HuH-7.5 (cell line): ENCODE measurements around the gene CGB2.
"Not testable (repeated sequence)": the region's sequence is repeated elsewhere in the genome, so short reads cannot be mapped to it uniquely, and the experiment has no call there.

Source experiments
- DNase-seq: peaks from one replicate; pipeline ENCODE4 v3.0.0; 2011; ENCODE audit warnings: low spot score

Gene CGB2

DNA sequence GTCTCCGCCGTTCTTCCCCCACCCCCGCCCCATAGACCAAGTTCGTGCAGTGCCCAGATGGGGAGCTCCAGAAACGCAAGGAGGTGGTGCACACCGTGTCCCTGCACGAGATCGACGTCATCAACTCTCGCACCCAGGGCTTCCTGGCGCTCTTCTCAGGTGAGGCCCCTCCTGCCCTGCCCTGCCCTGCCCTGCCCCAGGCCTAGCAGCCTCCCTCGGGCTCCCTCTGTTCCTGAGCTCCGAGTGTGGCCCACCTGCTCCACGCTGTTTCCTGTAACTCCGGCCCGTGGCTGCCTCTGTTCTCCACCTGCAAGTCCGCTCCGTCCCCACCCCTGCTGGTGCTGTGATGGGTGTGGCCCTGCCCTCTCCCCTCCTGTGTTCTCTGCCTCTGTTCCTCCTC, 21.2 kb upstream of the CGB2 start:
- no peak for DNase-seq

- no peak for DNase-seq
Observed at GRCh38 chr19:49011194-49011593, 20.5 kb upstream of the CGB2 start.

DNA sequence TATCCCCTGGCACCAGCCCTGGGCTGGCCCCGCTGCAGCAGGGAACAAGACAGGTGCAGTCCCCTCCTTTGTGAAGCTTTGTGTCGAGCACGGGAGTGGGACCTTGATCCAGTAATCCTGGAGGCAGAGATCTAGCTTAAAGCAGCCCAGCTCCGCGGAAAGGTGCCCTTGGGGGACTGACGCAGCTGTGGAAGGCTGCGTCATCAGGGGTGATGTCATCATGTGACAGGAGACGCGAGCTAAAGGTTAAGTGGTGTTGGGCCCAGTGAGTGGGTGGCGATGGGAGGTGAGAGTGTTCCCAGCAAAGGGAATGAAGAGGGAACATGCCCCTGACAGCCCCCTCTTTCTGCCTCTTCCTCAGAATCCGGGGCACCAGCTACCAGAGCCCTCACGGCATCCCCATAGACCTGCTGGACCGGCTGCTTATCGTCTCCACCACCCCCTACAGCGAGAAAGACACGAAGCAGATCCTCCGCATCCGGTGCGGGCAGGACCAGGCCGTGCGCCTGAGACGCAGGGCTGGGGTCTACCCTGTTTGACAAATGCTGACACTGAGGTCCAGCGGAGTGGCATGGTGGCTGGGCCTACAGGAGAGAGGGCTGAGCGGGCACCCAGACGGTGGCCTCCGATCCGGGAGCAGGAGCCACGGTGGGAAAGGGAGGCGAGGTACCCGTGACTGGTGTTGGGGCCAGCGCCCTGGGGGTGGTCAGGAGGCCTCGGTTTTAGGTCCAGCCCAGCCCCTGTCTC, 17.4 kb upstream of the CGB2 start:
- no peak for DNase-seq

- no peak for DNase-seq
Observed at GRCh38 chr19:49014870-49015255, 16.8 kb upstream of the CGB2 start.

- DNase-seq = no peak
Observed at GRCh38 chr19:49016067-49016839, 15.4 kb upstream of the CGB2 start.

DNA sequence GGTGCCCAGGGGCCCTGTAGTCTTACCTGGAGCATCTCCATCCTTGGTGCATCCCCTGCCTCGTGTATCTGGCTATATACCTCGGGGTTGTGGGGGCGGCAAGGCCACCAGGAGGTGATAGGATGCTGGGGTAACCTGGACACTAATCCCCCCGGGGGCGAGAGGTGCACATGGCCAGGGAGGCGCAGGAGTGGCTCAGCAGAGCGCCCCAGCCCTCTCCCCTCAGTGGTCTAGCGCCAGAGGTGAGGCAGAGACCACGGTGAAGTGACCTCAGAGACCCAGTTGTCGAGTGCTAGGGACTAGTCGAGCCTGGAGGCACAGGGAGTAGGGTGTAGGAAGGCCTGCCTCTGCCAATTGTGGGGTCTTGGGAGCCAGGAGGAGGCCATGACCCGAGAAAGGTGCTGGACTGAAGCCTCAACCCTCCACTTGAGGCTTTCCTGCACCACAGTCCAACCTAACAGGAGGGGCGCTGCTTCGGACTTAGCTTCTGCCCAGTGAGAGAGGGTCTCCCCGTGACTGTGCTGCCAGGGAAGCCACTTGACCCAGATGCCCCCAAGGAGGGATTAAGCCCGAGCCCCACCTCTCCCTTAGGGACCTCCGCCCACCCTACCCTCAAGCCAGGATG, 14.5 kb upstream of the CGB2 start, which contains the start of gene LHB:
Gene LHB, minus strand, starts transcription at position 51 of the 625 bp plus-strand sequence. Its CDS starts 10 bp downstream, at position 41.
- DNase-seq = no peak

- peak; percentile 92 for DNase-seq
Observed at GRCh38 chr19:49017666-49018351, 13.9 kb upstream of the CGB2 start.

DNA sequence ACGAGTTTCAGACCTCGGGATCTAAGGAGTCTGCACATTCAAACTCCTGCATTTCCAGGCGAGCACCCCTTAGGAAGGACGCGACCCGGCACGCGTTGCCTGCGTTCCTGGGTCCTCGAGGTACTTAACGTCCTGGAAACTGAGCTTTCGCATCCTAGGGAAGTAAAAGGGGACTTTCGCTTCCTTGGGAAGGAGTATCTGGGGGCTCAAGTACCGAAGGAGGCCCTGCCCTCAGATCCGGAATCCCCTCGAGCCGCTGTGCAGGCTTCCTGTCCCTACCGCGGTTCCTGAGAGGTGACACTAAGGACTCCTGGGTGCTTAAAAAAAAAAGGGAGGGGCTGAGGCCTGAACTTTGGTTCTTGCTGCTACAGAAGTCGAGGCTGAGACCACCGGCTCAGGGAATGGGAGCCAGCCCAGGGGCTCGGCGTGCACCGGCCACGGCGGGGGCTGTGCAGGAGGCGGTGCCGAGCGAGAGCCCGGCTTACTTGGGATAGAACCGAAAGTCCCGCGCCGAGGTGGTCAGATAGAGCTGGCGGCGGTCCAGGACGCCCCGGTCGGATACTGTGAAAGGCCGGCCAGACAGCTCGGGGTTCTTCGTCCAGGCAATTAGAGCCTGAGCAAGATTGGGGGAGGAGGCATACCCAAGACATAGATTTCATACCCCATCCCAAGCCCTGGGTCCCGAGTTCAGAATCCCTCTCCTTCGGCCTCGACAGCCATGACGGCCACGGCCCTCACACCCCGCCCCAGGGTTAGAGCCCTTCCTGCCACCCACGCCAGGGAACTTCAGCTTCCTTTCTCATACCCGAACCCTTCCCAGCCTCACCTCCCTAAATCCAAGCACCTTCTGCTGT, 13.1 kb upstream of the CGB2 start:
- not testable (repeated sequence) for DNase-seq

GRCh38 chr19:49019242-49019932, 12.3 kb upstream of the CGB2 start:
- DNase-seq = peak; percentile 92

DNA sequence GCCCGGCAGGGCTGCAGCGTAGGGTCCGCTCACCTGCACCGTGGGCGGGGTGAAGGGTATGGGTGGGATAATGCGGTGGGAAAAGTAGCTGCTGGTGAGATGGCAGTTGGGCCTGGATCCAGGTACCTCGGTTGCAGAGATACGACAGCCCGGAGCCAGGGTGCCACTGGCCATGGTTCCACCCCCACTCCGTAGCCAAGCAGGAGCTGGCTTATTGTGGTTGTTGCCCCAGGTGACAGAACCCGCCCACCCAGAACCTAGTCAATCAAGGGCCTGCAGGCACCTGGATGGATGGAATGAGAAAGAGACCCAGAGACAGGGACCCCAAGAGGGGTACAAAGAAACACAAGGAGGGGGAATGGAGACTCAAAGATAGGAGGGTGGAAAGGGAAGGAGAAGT, 11.3 kb upstream of the CGB2 start:
- DNase-seq = no peak

DNA sequence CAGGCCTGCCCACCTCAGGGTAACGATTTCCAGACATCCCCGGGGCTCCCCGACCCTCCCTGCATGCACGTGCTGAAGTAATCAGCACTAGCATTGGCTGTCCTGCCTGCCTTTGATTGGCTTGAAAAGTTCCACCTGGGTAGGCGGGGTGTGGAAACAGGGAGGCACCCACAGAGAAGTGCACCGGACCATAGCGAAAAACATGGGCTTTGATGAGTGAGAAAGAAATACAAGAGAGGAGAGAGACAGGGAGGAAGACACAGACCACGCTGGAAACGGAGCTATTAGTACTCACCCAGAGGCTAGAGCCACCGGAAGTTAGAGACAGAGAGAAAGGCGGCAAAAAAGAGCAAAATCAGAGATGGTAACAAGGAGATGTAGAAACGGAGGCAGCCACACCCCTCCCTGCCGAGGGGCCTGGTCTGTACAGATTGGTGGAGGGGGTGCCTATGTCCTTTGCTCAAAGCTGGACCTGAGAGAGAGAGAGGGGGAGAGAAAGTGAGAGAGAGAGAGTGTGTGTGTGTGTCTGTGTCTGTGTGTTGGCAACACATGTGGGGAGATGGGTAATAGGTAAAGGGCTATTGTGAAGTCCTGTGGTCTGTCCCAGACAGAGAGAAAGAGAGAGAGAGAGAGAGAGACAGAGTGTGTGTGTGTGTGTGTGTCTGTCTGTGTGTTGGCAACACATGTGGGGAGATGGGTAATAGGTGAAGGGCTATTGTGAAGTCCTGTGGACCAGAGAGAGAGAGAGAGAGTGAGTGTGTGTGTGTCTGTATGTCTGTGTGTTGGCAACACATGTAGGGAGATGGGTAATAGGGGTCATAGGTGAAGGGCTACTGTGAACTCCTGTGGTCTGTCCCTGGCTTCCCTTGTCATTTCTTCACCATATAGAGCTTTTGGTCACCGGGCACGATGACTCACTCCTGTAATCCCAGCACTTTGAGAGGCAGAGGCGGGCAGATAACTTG, 10.5 kb upstream of the CGB2 start:
- DNase-seq = no peak

DNA sequence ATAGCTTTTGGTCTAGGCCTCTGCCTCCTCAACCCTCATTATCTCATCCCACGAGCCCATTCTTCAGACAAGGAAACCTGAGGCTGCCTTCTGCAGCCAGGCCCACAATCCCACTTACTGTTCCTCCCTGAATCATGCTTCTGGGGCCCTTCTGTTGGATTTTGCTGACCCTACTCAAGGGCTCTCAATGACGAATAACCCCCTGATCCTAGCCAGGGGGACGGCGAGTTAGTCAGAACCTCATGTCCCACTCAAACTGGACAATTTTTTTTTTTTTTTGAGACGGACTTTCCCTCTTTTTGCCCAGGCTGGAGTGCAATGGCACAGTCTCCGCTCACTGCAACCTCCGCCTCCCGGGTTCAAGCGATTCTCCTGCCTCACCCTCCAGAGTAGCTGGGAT, 9.6 kb upstream of the CGB2 start:
- DNase-seq = no peak

GRCh38 chr19:49024233-49024632, 7.5 kb upstream of the CGB2 start, which contains the start of gene CGB3:
CGB3 (minus strand) TSS chr19:49024333; CDS start chr19:49023971, 362 bp downstream.
- not testable (repeated sequence) for DNase-seq

DNA sequence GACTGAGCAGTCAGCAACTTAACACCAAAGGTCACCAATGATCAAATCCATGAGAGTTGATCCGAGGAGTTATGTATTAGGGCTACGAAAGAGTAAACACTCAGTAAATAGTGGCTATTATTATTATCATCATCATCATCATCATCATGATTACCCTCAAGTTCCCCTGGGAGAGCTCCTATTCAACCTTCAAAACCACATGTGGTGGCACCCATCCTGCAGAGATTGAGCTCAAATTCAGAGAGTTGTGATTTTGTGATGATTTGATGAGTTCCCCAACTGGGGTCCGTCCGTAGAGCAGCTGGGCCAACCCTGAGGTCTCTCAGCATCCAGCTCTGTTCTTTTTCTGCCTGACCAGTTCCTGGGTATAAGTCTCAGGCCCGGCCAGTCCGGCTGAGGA, 6.6 kb upstream of the CGB2 start:
- DNase-seq = not testable (repeated sequence)

DNA sequence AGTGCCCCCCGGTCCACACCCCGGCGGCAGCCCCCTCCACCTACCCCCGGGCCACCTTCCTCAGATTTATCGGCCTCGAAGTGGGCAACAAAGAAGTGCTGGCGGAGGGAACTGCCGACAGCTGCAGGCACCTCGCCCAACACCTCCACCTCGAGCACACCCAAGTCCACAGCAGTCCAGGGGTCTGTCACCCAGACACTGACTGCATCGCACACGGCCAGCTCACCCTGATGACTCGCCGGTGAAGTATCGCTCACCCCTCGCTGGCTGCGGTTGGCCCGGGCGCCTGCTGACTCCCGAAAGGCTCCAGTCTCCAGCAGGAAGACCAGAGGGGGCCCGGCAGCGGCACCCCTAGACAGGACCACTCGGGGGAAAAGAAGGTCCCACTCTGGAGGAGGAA, 6.1 kb upstream of the CGB2 start:
- DNase-seq = not testable (repeated sequence)

DNA sequence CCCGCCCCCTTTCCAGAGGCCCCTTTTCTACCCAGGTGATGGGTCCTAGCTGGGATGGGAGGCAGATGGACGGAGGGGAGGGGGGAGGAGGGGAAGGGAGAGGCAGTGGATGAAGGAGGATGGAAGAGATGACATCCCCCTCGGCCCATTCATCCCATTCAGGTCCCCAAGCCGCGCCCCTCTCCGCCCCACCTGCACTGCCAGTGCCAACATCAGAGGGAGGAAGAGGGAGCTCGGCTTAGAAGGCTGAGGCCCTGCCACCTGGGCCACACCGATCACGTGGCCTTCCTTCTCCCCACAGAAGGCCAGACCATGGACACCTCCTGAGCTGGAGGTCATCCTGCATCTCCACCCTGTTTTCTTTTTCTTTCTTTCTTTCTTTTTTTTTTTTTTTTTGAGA, 3.0 kb upstream of the CGB2 start:
- not testable (repeated sequence) for DNase-seq

DNA sequence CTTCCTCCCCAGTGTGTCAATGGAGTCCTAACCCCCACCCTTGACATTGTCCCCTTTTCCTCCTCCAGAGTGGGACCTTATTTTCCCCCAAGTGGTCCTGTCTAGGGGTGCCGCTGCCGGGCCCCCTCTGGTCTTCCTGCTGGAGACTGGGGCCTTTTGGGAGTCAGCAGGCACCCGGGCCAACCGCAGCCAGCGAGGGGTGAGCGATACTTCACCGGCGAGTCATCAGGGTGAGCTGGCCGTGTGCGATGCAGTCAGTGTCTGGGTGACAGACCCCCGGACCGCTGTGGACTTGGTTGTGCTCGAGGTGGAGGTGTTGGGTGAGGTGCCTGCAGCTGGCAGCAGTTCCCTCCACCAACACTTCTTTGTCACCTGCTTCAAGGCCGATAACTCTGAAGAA, 1.9 kb upstream of the CGB2 start:
- not testable (repeated sequence) for DNase-seq

GRCh38 chr19:49030323-49030722, 1.4 kb upstream of the CGB2 start:
- DNase-seq = not testable (repeated sequence)

- not testable (repeated sequence) for DNase-seq
Observed at GRCh38 chr19:49036815-49037214, 5.1 kb downstream of the CGB2 start, which contains the start of gene CGB1. CGB1 (minus strand) TSS chr19:49036895; CDS start chr19:49036711, 184 bp downstream.
